ENCODE results near the gene HEPN1.

GRCh38 chr11:124899383-124900145 is 19.5 kb upstream of the HEPN1 start:
- TF ChIP-seq GATA2 (IDR thresholded peaks at IDR 0.05; ENCODE audit: low read depth, low read length) (no peak), GATA3 (IDR thresholded peaks at IDR 0.05; ENCODE audit: low read depth, low read length) (no peak)

Data from SH-SY5Y (cell line).